ENCODE measurements around the gene ATRAID.

The ATRAID gene

GRCh38 chr2:27212626-27213471 is 1.0 kb downstream of the ATRAID start:
- Histone ChIP-seq H3K36me3 (ENCODE audit: insufficient read depth, low read length) (peaks cover 42% of the 10 kb centered on the region), H3K4me3 (peak overlapping the region; percentile 80), H3K27ac (peak overlapping the region; percentile 93), H3K9ac (ENCODE audit: insufficient read length) (peak overlapping the region; percentile 97), H3K9me3 (ENCODE audit: low read depth, low read length) (no peaks in the 10 kb centered on the region)
- TF ChIP-seq FOXP2 (optimal IDR thresholded peaks at IDR 0.05; ENCODE audit: control extremely low read depth, extremely low read length, insufficient read depth), result no peak
- no peak for TF ChIP-seq EZH2 (IDR thresholded peaks at IDR 0.05)
- 0 out of 2 replicates have a peak, but pooled peaks have one; percentile 36 for TF ChIP-seq POLR2AphosphoS5 (IDR thresholded peaks at IDR 0.05; ENCODE audit: borderline replicate concordance, low read depth, low read length)
- no peak for DNase-seq (ENCODE audit: low read depth, low spot score)

- H3K36me3 ChIP-seq (ENCODE audit: insufficient read depth, low read length), result peaks cover 40% of the 10 kb centered on the region
- H3K27ac ChIP-seq, result peak overlapping the region; percentile 93
- DNase-seq (ENCODE audit: low read depth, low spot score), result no peak
- no peak for TF ChIP-seq POLR2AphosphoS5 (IDR thresholded peaks at IDR 0.05; ENCODE audit: borderline replicate concordance, low read depth, low read length)
- no peak for TF ChIP-seq EZH2 (IDR thresholded peaks at IDR 0.05)
- no peak for TF ChIP-seq FOXP2 (optimal IDR thresholded peaks at IDR 0.05; ENCODE audit: control extremely low read depth, extremely low read length, insufficient read depth)
- H3K9ac ChIP-seq (ENCODE audit: insufficient read length), result peak overlapping the region; percentile 27
- H3K4me3 ChIP-seq, result peak overlapping the region; percentile 53
- no peaks in the 10 kb centered on the region for H3K9me3 ChIP-seq (ENCODE audit: low read depth, low read length)
Observed at GRCh38 chr2:27214941-27215340, 3.1 kb downstream of the ATRAID start.

GRCh38 chr2:27216416-27217137 is 4.7 kb downstream of the ATRAID start:
- TF ChIP-seq FOXP2 (optimal IDR thresholded peaks at IDR 0.05; ENCODE audit: control extremely low read depth, extremely low read length, insufficient read depth), result no peak
- no peak for TF ChIP-seq EZH2 (IDR thresholded peaks at IDR 0.05)
- TF ChIP-seq POLR2AphosphoS5 (IDR thresholded peaks at IDR 0.05; ENCODE audit: borderline replicate concordance, low read depth, low read length), result no peak
- Histone ChIP-seq H3K9ac (ENCODE audit: insufficient read length) (no peak overlapping the region), H3K4me3 (peak overlapping the region; percentile 85), H3K27ac (peak overlapping the region; percentile 93), H3K9me3 (ENCODE audit: low read depth, low read length) (no peaks in the 10 kb centered on the region), H3K36me3 (ENCODE audit: insufficient read depth, low read length) (peaks cover 53% of the 10 kb centered on the region)
- no peak for DNase-seq (ENCODE audit: low read depth, low spot score)

- H3K9me3 ChIP-seq (ENCODE audit: low read depth, low read length), result no peaks in the 10 kb centered on the region
- H3K27ac ChIP-seq, result peak within 1 kb of the TSS; percentile 93
- TF ChIP-seq POLR2AphosphoS5 (IDR thresholded peaks at IDR 0.05; ENCODE audit: borderline replicate concordance, low read depth, low read length) (peak; percentile 92), FOXP2 (optimal IDR thresholded peaks at IDR 0.05; ENCODE audit: control extremely low read depth, extremely low read length, insufficient read depth) (no peak)
- H3K36me3 ChIP-seq (ENCODE audit: insufficient read depth, low read length), result peaks cover 61% of the 10 kb centered on the region
- H3K4me3 ChIP-seq, result peak within 1 kb of the TSS; percentile 85
- no peak for DNase-seq (ENCODE audit: low read depth, low spot score)
- H3K9ac ChIP-seq (ENCODE audit: insufficient read length), result peak within 1 kb of the TSS; percentile 80
Observed at GRCh38 chr2:27217173-27218121, 5.6 kb downstream of the ATRAID start, which contains the start of gene CAD. CAD (plus strand) TSS chr2:27217369; CDS start chr2:27217552, 183 bp downstream.

- peaks cover 73% of the 10 kb centered on the region for H3K36me3 ChIP-seq (ENCODE audit: insufficient read depth, low read length)
- no peak for DNase-seq (ENCODE audit: low read depth, low spot score)
- no peak for TF ChIP-seq FOXP2 (optimal IDR thresholded peaks at IDR 0.05; ENCODE audit: control extremely low read depth, extremely low read length, insufficient read depth)
- no peak for TF ChIP-seq POLR2AphosphoS5 (IDR thresholded peaks at IDR 0.05; ENCODE audit: borderline replicate concordance, low read depth, low read length)
- TF ChIP-seq EZH2 (IDR thresholded peaks at IDR 0.05), result no peak
- H3K9ac ChIP-seq (ENCODE audit: insufficient read length), result peak overlapping the region; percentile 80
- H3K9me3 ChIP-seq (ENCODE audit: low read depth, low read length), result no peaks in the 10 kb centered on the region
- H3K4me3 ChIP-seq, result peak overlapping the region; percentile 85
- peak overlapping the region; percentile 93; the same call in 1 of the 2 replicates for H3K27ac ChIP-seq
Observed at GRCh38 chr2:27218614-27219013, 6.8 kb downstream of the ATRAID start.

- H3K9ac ChIP-seq (ENCODE audit: insufficient read length), result peak overlapping the region; percentile 80
- H3K27ac ChIP-seq, result no peak overlapping the region
- H3K9me3 ChIP-seq (ENCODE audit: low read depth, low read length), result no peaks in the 10 kb centered on the region
- peaks cover 75% of the 10 kb centered on the region for H3K36me3 ChIP-seq (ENCODE audit: insufficient read depth, low read length)
- no peak for DNase-seq (ENCODE audit: low read depth, low spot score)
- H3K4me3 ChIP-seq, result peak overlapping the region; percentile 85
- TF ChIP-seq POLR2AphosphoS5 (IDR thresholded peaks at IDR 0.05; ENCODE audit: borderline replicate concordance, low read depth, low read length) (no peak), FOXP2 (optimal IDR thresholded peaks at IDR 0.05; ENCODE audit: control extremely low read depth, extremely low read length, insufficient read depth) (no peak), EZH2 (IDR thresholded peaks at IDR 0.05) (no peak)
Observed at GRCh38 chr2:27219091-27219490, 7.2 kb downstream of the ATRAID start.

- no peak overlapping the region for H3K9ac ChIP-seq (ENCODE audit: insufficient read length)
- peaks cover 84% of the 10 kb centered on the region for H3K36me3 ChIP-seq (ENCODE audit: insufficient read depth, low read length)
- TF ChIP-seq FOXP2 (optimal IDR thresholded peaks at IDR 0.05; ENCODE audit: control extremely low read depth, extremely low read length, insufficient read depth), result no peak
- TF ChIP-seq EZH2 (IDR thresholded peaks at IDR 0.05), result no peak
- TF ChIP-seq POLR2AphosphoS5 (IDR thresholded peaks at IDR 0.05; ENCODE audit: borderline replicate concordance, low read depth, low read length), result no peak
- no peaks in the 10 kb centered on the region for H3K9me3 ChIP-seq (ENCODE audit: low read depth, low read length)
- no peak overlapping the region for H3K4me3 ChIP-seq
- no peak for DNase-seq (ENCODE audit: low read depth, low spot score)
- H3K27ac ChIP-seq, result peak overlapping the region; percentile 51; the same call in 1 of the 2 replicates
Observed at GRCh38 chr2:27220091-27220490, 8.2 kb downstream of the ATRAID start.
